Measurements from ENCODE around the gene RPRD1B.
"Not testable (repeated sequence)": the region's sequence is repeated elsewhere in the genome, so short reads cannot be mapped to it uniquely, and the experiment has no call there.

Gene RPRD1B

GRCh38 chr20:38000293-38000692 lies 33.3 kb upstream of the RPRD1B start:
- in situ Hi-C loops (cut with MboI; ENCODE audit: low sequenced_read_pairs): no loop called here

- in situ Hi-C loops (cut with MboI; ENCODE audit: low sequenced_read_pairs): no loop called here
These were observed 32.2 kb upstream of the RPRD1B start for GRCh38 chr20:38001173-38001875.

GRCh38 chr20:38001981-38002380 lies 31.6 kb upstream of the RPRD1B start:
- in situ Hi-C loops (cut with MboI; ENCODE audit: low sequenced_read_pairs): no loop called here

- in situ Hi-C loops (cut with MboI; ENCODE audit: low sequenced_read_pairs): no loop called here
These were observed 31.1 kb upstream of the RPRD1B start for GRCh38 chr20:38002422-38002821.

- in situ Hi-C loops (cut with MboI; ENCODE audit: low sequenced_read_pairs): no loop called here
These were observed 29.1 kb upstream of the RPRD1B start for GRCh38 chr20:38004416-38004815.

- in situ Hi-C loops (cut with MboI; ENCODE audit: low sequenced_read_pairs): no loop called here
These were observed 27.6 kb upstream of the RPRD1B start for GRCh38 chr20:38005903-38006302.

GRCh38 chr20:38007526-38007925 lies 26.0 kb upstream of the RPRD1B start:
- in situ Hi-C loops (cut with MboI; ENCODE audit: low sequenced_read_pairs): no loop called here

GRCh38 chr20:38008233-38008944 lies 25.2 kb upstream of the RPRD1B start:
- in situ Hi-C loops (cut with MboI; ENCODE audit: low sequenced_read_pairs): no loop called here

- in situ Hi-C loops (cut with MboI; ENCODE audit: low sequenced_read_pairs): not testable (repeated sequence)
These were observed 24.1 kb upstream of the RPRD1B start for GRCh38 chr20:38009416-38009815.

GRCh38 chr20:38011696-38012095 lies 21.9 kb upstream of the RPRD1B start:
- in situ Hi-C loops (cut with MboI; ENCODE audit: low sequenced_read_pairs): no loop called here

- in situ Hi-C loops (cut with MboI; ENCODE audit: low sequenced_read_pairs): no loop called here
These were observed 21.2 kb upstream of the RPRD1B start for GRCh38 chr20:38012332-38012731.

- in situ Hi-C loops (cut with MboI; ENCODE audit: low sequenced_read_pairs): no loop called here
These were observed 19.7 kb upstream of the RPRD1B start for GRCh38 chr20:38013887-38014286.

- in situ Hi-C loops (cut with MboI; ENCODE audit: low sequenced_read_pairs): no loop called here
These were observed 15.6 kb upstream of the RPRD1B start for GRCh38 chr20:38017959-38018358.

- in situ Hi-C loops (cut with MboI; ENCODE audit: low sequenced_read_pairs): no loop called here
These were observed 15.2 kb upstream of the RPRD1B start for GRCh38 chr20:38018385-38018784.

- in situ Hi-C loops (cut with MboI; ENCODE audit: low sequenced_read_pairs): no loop called here
These were observed 12.3 kb upstream of the RPRD1B start for GRCh38 chr20:38021087-38021772.

GRCh38 chr20:38023181-38024001 lies 10.2 kb upstream of the RPRD1B start:
- in situ Hi-C loops (cut with MboI; ENCODE audit: low sequenced_read_pairs): no loop called here

GRCh38 chr20:38024496-38024895 lies 9.1 kb upstream of the RPRD1B start:
- in situ Hi-C loops (cut with MboI; ENCODE audit: low sequenced_read_pairs): no loop called here

- in situ Hi-C loops (cut with MboI; ENCODE audit: low sequenced_read_pairs): no loop called here
These were observed 4.1 kb upstream of the RPRD1B start for GRCh38 chr20:38029453-38029852.

GRCh38 chr20:38031957-38032356 lies 1.6 kb upstream of the RPRD1B start:
- in situ Hi-C loops (cut with MboI; ENCODE audit: low sequenced_read_pairs): no loop called here

GRCh38 chr20:38032585-38033329 lies 789 bp upstream of the RPRD1B start:
- in situ Hi-C loops (cut with MboI; ENCODE audit: low sequenced_read_pairs): no loop called here

Data from HL-60/S4 treated with phorbol 12-myristate 13-acetate at 8.2 ng/mL for 4 days and 3 days (cell line).